ENCODE measurements around the gene ADAP1.
A peak's percentile ranks its signal among the peaks of the same experiment; 100 is the strongest.

DNA sequence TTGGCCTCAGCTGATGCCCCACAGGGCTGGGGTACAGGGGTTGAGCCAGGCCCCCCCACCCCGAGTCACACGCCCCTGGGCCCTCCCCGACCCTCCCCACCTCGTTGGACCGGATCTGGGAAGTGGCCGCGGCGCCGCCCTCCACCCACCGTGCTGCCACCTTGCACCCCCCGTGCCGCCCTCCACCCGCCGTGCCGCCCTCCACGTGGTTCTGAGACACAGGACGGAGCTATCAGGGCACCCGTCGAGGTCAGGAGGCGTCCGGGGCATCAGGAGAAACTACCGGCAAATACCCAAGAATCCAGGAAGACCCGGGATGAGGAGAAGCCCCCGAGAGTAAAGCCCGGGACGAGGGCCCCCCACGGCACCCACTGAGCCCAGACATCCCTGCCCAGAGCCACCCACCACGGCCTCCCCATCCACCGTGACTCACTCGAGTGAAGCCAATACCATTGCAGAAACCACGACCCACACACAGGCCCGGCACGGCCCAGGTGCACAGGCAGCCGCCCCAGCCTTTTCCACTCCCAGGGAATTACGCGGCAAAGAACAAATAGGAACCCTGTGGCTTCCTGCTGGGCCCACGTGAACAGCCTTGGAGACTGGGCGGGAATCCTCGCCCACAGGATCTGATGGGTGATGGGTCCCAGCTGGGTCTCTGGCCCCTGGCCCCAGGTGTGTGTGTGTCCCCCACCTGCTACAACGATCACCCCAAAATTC lies 34.0 kb downstream of the ADAP1 start:
- no peak for TF ChIP-seq CTCF (IDR thresholded peaks at IDR 0.05)
- TF ChIP-seq POLR2A (IDR thresholded peaks at IDR 0.05), result no peak
- TF ChIP-seq EP300 (IDR thresholded peaks at IDR 0.05; ENCODE audit: low read depth), result no peak
- TF ChIP-seq POLR2AphosphoS5 (IDR thresholded peaks at IDR 0.05), result peak; percentile 31 to 65 (median 39)

All from transverse colon (tissue), 4 donors.